Measurements from ENCODE around the gene MSH6.

Gene MSH6

DNA sequence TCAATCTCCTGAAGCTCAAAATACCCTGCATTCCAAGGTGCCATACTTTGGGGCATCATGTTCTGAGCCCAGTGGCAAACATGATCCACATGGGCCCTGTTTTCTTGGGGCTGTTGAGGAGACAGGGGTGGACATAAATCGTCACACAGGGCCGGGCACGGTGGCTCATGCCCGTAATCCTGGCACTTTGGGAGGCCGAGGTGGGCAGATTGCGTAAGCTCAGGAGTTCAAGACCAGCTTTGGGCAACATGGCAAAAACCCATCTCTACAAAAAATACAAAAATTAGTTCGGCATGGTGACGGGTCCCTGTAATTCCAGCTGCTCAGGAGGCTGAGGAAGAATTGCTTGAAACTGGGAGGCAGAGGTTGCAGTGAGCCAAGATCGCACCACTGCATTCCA, 13.6 kb upstream of the MSH6 start:
- Histone ChIP-seq H3K9ac (ENCODE audit: low read depth, low read length, poor library complexity, severe bottlenecking) (no peak overlapping the region), H3K36me3 (ENCODE audit: insufficient read depth, low read length) (no peaks in the 10 kb centered on the region), H3K4me2 (ENCODE audit: low read depth, low read length, poor library complexity, severe bottlenecking) (no peak overlapping the region), H3F3A (ENCODE audit: low read depth) (no peaks in the 10 kb centered on the region), H3K79me2 (ENCODE audit: insufficient read depth, low read length) (no peaks in the 10 kb centered on the region), H3K27me3 (ENCODE audit: insufficient read depth, low read length, poor library complexity, severe bottlenecking) (no peaks in the 10 kb centered on the region), H2AFZ (ENCODE audit: low read length) (no peak overlapping the region), H3K9me2 (replicated peaks; ENCODE audit: low read depth, low read length) (no peaks in the 10 kb centered on the region), H3K9me3 (ENCODE audit: insufficient read depth, low read depth, low read length) (no peaks in the 10 kb centered on the region), H3K4me1 (ENCODE audit: insufficient read depth, low read length, poor library complexity, severe bottlenecking) (no peaks in the 10 kb centered on the region), H4K20me1 (ENCODE audit: insufficient read depth, low read length, poor library complexity, severe bottlenecking) (no peaks in the 10 kb centered on the region), H3K4me3 (ENCODE audit: low read length, poor library complexity, severe bottlenecking) (no peak overlapping the region)
- TF ChIP-seq EZH2phosphoT487 (IDR thresholded peaks at IDR 0.05; ENCODE audit: borderline replicate concordance): no peak

DNA sequence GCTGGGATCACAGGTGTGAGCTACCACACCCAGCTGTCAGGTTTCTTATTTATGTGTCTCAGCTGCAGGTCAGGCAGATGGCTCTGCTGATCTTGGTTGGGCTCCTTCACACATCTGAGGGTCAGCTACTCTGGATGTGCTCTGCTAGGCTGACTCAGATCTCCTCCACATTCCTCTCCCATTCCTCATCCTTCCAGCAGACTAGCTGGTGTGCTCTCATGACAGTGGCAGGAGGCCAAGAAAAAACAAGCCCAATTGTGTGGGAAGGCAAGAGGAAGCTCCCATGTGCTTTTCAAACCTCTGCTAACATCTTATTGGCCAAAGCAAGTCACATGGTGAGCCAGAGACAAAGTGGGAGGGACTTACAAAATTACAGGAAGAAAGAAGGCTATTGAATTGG, 11.7 kb upstream of the MSH6 start:
- H3K9ac ChIP-seq (ENCODE audit: low read depth, low read length, poor library complexity, severe bottlenecking): no peak overlapping the region
- H3K4me1 ChIP-seq (ENCODE audit: insufficient read depth, low read length, poor library complexity, severe bottlenecking): no peaks in the 10 kb centered on the region
- no peak for TF ChIP-seq EZH2phosphoT487 (IDR thresholded peaks at IDR 0.05; ENCODE audit: borderline replicate concordance)
- TF ChIP-seq, protein P1, sequence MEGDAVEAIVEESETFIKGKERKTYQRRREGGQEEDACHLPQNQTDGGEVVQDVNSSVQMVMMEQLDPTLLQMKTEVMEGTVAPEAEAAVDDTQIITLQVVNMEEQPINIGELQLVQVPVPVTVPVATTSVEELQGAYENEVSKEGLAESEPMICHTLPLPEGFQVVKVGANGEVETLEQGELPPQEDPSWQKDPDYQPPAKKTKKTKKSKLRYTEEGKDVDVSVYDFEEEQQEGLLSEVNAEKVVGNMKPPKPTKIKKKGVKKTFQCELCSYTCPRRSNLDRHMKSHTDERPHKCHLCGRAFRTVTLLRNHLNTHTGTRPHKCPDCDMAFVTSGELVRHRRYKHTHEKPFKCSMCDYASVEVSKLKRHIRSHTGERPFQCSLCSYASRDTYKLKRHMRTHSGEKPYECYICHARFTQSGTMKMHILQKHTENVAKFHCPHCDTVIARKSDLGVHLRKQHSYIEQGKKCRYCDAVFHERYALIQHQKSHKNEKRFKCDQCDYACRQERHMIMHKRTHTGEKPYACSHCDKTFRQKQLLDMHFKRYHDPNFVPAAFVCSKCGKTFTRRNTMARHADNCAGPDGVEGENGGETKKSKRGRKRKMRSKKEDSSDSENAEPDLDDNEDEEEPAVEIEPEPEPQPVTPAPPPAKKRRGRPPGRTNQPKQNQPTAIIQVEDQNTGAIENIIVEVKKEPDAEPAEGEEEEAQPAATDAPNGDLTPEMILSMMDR (conservative IDR thresholded peaks at IDR 0.05; ENCODE audit: low read length): no peak
- no peaks in the 10 kb centered on the region for H3K79me2 ChIP-seq (ENCODE audit: insufficient read depth, low read length)
- no peaks in the 10 kb centered on the region for H3K36me3 ChIP-seq (ENCODE audit: insufficient read depth, low read length)
- H3K9me3 ChIP-seq (ENCODE audit: insufficient read depth, low read depth, low read length): no peaks in the 10 kb centered on the region
- no peaks in the 10 kb centered on the region for H3F3A ChIP-seq (ENCODE audit: low read depth)
- H2AFZ ChIP-seq (ENCODE audit: low read length): peak overlapping the region; percentile 70
- H3K4me3 ChIP-seq (ENCODE audit: low read length, poor library complexity, severe bottlenecking): no peak overlapping the region
- H3K9me2 ChIP-seq (replicated peaks; ENCODE audit: low read depth, low read length): no peaks in the 10 kb centered on the region
- H4K20me1 ChIP-seq (ENCODE audit: insufficient read depth, low read length, poor library complexity, severe bottlenecking): no peaks in the 10 kb centered on the region
- no peak overlapping the region for H3K4me2 ChIP-seq (ENCODE audit: low read depth, low read length, poor library complexity, severe bottlenecking)
- H3K27me3 ChIP-seq (ENCODE audit: insufficient read depth, low read length, poor library complexity, severe bottlenecking): no peaks in the 10 kb centered on the region

DNA sequence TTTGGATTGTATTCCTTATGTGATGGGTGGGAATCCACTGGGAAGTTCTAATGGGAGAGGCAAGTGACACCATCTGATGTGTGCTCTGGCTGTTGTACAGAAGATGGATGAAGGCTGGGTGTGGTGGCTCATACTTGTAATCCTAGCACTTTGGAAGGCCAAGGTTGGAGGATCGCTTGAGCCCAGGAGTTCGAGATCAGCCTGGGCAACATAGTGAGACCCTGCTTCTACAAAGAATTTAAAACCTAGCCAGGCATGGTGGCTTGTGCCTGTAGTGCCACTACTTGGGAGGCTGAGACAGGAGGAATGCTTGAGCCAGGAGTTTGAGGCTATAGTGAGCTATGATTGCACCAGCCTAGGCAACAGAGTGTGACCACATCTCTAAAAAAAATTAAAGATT, 10.6 kb upstream of the MSH6 start:
- no peaks in the 10 kb centered on the region for H4K20me1 ChIP-seq (ENCODE audit: insufficient read depth, low read length, poor library complexity, severe bottlenecking)
- no peak overlapping the region for H3K4me2 ChIP-seq (ENCODE audit: low read depth, low read length, poor library complexity, severe bottlenecking)
- H3K9me3 ChIP-seq (ENCODE audit: insufficient read depth, low read depth, low read length): no peaks in the 10 kb centered on the region
- H3K9ac ChIP-seq (ENCODE audit: low read depth, low read length, poor library complexity, severe bottlenecking): no peak overlapping the region
- no peak overlapping the region for H3K4me3 ChIP-seq (ENCODE audit: low read length, poor library complexity, severe bottlenecking)
- no peaks in the 10 kb centered on the region for H3K9me2 ChIP-seq (replicated peaks; ENCODE audit: low read depth, low read length)
- H3K36me3 ChIP-seq (ENCODE audit: insufficient read depth, low read length): no peaks in the 10 kb centered on the region
- H3K4me1 ChIP-seq (ENCODE audit: insufficient read depth, low read length, poor library complexity, severe bottlenecking): no peaks in the 10 kb centered on the region
- TF ChIP-seq EZH2phosphoT487 (IDR thresholded peaks at IDR 0.05; ENCODE audit: borderline replicate concordance): no peak
- TF ChIP-seq, protein P1 (conservative IDR thresholded peaks at IDR 0.05; ENCODE audit: low read length): no peak
- no peaks in the 10 kb centered on the region for H3K79me2 ChIP-seq (ENCODE audit: insufficient read depth, low read length)
- no peak overlapping the region for H2AFZ ChIP-seq (ENCODE audit: low read length)
- H3K27me3 ChIP-seq (ENCODE audit: insufficient read depth, low read length, poor library complexity, severe bottlenecking): no peaks in the 10 kb centered on the region
- H3F3A ChIP-seq (ENCODE audit: low read depth): no peaks in the 10 kb centered on the region

DNA sequence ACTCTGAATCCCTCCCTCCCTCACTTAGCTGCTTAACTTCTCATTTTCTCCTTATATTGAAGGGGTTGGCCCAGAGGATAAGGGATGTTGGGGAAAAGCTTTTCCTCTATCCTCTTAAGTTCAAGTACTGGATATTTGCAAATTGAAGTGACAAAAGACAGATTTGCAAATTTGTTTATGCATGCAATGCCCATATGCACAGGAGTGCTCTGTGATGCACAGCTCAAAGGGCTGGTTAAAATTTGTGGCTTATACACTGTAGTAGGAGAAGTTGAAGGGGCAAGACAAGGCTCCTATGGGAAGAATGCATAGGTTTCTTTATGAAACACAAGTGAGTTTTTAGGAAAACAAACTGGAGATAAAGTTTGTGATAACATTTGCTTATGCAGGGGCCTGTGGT, 8.4 kb upstream of the MSH6 start:
- TF ChIP-seq EZH2phosphoT487 (IDR thresholded peaks at IDR 0.05; ENCODE audit: borderline replicate concordance): no peak
- TF ChIP-seq, protein P1 (conservative IDR thresholded peaks at IDR 0.05; ENCODE audit: low read length): no peak
- H4K20me1 ChIP-seq (ENCODE audit: insufficient read depth, low read length, poor library complexity, severe bottlenecking): no peaks in the 10 kb centered on the region

More for the DNA sequence above, 8.4 kb upstream of the MSH6 start:
- H3K9me2 ChIP-seq (replicated peaks; ENCODE audit: low read depth, low read length): no peaks in the 10 kb centered on the region
- H3K9ac ChIP-seq (ENCODE audit: low read depth, low read length, poor library complexity, severe bottlenecking): no peak overlapping the region
- no peaks in the 10 kb centered on the region for H3K79me2 ChIP-seq (ENCODE audit: insufficient read depth, low read length)
- H3K4me3 ChIP-seq (ENCODE audit: low read length, poor library complexity, severe bottlenecking): no peak overlapping the region
- no peaks in the 10 kb centered on the region for H3K4me1 ChIP-seq (ENCODE audit: insufficient read depth, low read length, poor library complexity, severe bottlenecking)
- no peaks in the 10 kb centered on the region for H3K9me3 ChIP-seq (ENCODE audit: insufficient read depth, low read depth, low read length)
- H2AFZ ChIP-seq (ENCODE audit: low read length): no peak overlapping the region
- no peaks in the 10 kb centered on the region for H3F3A ChIP-seq (ENCODE audit: low read depth)
- no peaks in the 10 kb centered on the region for H3K27me3 ChIP-seq (ENCODE audit: insufficient read depth, low read length, poor library complexity, severe bottlenecking)
- no peaks in the 10 kb centered on the region for H3K36me3 ChIP-seq (ENCODE audit: insufficient read depth, low read length)
- H3K4me2 ChIP-seq (ENCODE audit: low read depth, low read length, poor library complexity, severe bottlenecking): no peak overlapping the region
